ENCODE measurements around the gene IRF2.

IRF2 gene

DNA sequence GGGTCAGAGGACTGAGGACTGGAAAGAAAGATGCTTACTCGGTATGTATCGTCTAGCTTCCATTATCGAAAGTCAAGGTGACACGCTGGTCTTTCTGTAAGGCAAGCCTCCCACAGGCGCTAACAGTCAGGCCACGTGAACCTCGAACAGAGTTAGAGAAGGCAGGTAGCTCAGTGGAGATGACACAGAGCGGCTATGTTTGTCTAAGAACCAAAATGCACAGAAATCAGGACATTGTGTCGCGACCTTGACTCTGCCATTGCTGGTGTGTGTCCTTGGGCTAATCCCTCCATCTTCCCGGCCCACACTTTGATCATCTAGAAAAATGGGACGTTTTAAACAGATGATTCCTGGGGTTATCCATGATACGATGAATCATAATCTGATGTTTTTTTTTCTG, 40.3 kb downstream of the IRF2 start:
- H3K4me1 ChIP-seq (ENCODE audit: control insufficient read depth, insufficient read depth, low read length): peaks cover 25% of the 10 kb centered on the region
- no peaks in the 10 kb centered on the region for H3K9me3 ChIP-seq (ENCODE audit: control insufficient read depth, low read length)

DNA sequence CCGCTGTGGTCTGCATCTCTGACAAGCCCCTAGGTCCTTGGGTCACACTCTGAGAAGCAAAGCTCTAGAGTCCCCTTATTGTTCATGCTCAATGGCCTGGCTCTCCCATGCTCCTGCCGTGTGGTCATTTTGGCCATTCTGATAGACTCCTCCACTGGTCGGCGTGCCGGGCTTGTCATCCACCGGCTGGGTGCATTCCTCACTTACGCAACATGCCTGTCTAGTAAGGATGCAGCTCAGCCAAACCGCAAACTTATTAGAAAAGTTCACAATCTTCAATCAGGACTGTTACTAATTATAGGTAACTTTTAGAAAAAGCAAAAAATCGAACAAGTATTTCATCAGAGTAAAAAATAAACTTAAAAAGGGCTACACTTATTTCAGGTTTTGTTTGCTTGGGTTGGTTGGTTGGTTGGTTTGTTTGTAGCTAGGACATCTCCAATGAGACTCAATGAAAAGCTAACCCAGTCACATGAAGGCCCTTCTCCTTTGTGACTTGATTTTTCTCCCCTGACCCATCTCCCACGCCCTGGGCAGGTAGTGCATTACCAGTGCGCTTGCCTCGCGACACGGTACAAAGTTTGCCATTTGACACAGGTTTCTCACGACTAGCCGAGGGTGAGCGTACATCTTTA, 41.0 kb downstream of the IRF2 start:
- H3K9me3 ChIP-seq (ENCODE audit: control insufficient read depth, low read length): no peaks in the 10 kb centered on the region
- H3K9ac ChIP-seq (ENCODE audit: low read length): no peak overlapping the region
- H3K27me3 ChIP-seq (ENCODE audit: control insufficient read depth, insufficient read depth, low read length): no peaks in the 10 kb centered on the region
- H3K4me1 ChIP-seq (ENCODE audit: control insufficient read depth, insufficient read depth, low read length): peaks cover 28% of the 10 kb centered on the region
- H3K4me3 ChIP-seq (ENCODE audit: low read length): no peak overlapping the region
- H3K36me3 ChIP-seq (ENCODE audit: control insufficient read depth, insufficient read depth, low read length): no peaks in the 10 kb centered on the region

More for the DNA sequence above, 40.3 kb downstream of the IRF2 start:
- no peak overlapping the region for H3K9ac ChIP-seq (ENCODE audit: low read length)
- no peaks in the 10 kb centered on the region for H3K27me3 ChIP-seq (ENCODE audit: control insufficient read depth, insufficient read depth, low read length)
- H3K36me3 ChIP-seq (ENCODE audit: control insufficient read depth, insufficient read depth, low read length): no peaks in the 10 kb centered on the region
- no peak overlapping the region for H3K4me3 ChIP-seq (ENCODE audit: low read length)

DNA sequence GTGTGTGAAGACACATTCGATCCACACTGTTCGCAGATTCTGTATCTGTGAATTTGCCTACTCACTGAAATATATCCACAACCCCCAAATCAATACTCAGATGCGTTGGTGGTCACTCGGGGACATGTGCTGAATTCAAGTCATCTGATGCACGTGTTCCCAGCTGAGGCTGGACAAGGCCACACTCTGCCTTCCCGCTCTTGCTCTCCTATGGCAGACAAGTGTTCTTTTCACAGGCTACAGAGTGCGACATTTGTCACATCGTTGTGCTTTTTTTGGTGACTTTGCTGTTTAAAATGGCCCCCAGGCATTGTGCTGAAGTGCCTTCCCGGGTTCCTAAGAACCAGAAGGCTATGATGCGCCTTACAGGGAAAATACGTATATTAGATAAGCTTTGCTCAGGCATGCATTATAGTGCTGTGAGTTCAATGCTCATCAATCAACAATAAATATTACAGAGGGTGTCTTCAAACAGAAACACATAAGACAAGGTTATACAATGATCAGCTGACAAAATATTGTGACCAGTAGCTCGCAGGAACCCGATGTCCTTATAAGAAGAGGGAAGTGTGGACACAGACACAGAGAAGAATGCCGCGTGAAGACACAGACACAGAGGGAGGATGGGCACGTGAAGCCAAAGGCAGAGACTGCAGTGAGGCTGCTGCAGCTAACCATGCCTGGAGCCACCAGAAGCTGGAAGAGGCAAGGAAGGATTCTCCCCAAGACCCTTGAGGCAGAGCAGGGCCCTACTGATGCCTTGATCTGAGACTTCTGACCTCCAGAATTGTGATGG, 42.0 kb downstream of the IRF2 start:
- no peaks in the 10 kb centered on the region for H3K27me3 ChIP-seq (ENCODE audit: control insufficient read depth, insufficient read depth, low read length)
- no peak overlapping the region for H3K9ac ChIP-seq (ENCODE audit: low read length)
- H3K4me3 ChIP-seq (ENCODE audit: low read length): no peak overlapping the region
- H3K4me1 ChIP-seq (ENCODE audit: control insufficient read depth, insufficient read depth, low read length): peaks cover 28% of the 10 kb centered on the region
- no peaks in the 10 kb centered on the region for H3K36me3 ChIP-seq (ENCODE audit: control insufficient read depth, insufficient read depth, low read length)
- H3K9me3 ChIP-seq (ENCODE audit: control insufficient read depth, low read length): no peaks in the 10 kb centered on the region

DNA sequence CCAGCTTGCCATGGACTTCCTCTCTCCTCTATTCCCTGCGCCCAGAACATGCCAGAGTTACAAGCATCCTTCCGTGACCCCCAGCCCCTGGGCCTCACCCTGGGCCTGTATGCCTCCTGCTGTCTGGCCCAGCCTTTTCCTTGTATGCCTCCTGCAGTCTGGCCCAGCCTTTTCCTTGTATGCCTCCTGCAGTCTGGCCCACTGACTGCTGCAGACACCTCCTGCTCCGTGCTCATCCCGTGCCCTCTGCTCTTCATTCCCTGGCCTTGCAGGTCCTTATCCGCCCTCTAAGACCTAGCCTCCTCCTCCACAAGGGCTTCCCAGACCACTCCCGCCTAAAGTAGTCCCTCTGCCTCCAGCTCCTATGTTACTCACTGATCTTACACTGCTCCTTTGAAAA, 44.2 kb downstream of the IRF2 start:
- Histone ChIP-seq H3K9ac (ENCODE audit: low read length) (no peak overlapping the region), H3K9me3 (ENCODE audit: control insufficient read depth, low read length) (no peaks in the 10 kb centered on the region), H3K4me3 (ENCODE audit: low read length) (no peak overlapping the region), H3K4me1 (ENCODE audit: control insufficient read depth, insufficient read depth, low read length) (peaks cover 38% of the 10 kb centered on the region), H3K36me3 (ENCODE audit: control insufficient read depth, insufficient read depth, low read length) (peaks cover 6% of the 10 kb centered on the region), H3K27me3 (ENCODE audit: control insufficient read depth, insufficient read depth, low read length) (no peaks in the 10 kb centered on the region)

DNA sequence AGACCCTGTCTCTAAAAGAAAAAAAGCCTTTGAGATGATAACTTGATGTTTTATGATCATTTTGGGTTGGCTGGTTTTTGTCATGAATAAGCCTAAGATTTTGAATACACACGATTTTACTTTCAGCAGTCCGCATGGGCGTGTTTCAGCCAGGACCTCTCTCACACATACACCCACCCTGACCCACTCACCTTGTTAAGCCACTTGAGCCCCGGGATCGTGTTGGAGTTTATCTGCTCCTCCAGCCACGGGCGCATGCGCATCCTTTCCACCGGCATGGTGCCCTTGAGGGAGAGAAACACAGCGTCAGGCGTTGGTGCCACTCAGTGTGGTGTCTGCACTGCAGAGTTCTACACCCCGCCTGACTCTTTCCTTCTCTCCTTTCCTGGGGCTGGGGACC, 45.6 kb downstream of the IRF2 start:
- no peak overlapping the region for H3K4me3 ChIP-seq (ENCODE audit: low read length)
- H3K36me3 ChIP-seq (ENCODE audit: control insufficient read depth, insufficient read depth, low read length): peaks cover 6% of the 10 kb centered on the region
- H3K4me1 ChIP-seq (ENCODE audit: control insufficient read depth, insufficient read depth, low read length): peaks cover 50% of the 10 kb centered on the region
- no peak overlapping the region for H3K9ac ChIP-seq (ENCODE audit: low read length)
- no peaks in the 10 kb centered on the region for H3K9me3 ChIP-seq (ENCODE audit: control insufficient read depth, low read length)
- no peaks in the 10 kb centered on the region for H3K27me3 ChIP-seq (ENCODE audit: control insufficient read depth, insufficient read depth, low read length)

DNA sequence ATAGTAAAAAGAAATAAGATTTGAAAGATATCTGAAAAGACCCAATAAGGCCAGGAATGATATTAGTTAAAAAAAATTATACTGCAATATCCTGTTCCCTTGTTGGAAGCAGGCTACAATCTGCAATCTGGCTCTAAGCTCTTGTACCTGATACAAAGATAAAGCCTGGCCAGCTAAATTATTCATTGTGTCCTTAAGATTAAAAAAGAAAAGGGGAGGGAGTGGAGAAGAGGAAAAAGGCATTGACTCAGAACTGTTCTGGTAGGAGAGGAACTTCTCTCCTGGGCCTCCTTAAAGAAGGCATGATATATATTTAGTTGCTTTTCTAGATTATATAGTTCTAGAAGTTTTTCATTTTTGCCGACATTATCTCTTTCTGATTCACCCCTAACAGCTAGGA, 46.7 kb downstream of the IRF2 start:
- Histone ChIP-seq H3K4me1 (ENCODE audit: control insufficient read depth, insufficient read depth, low read length) (peaks cover 50% of the 10 kb centered on the region), H3K9me3 (ENCODE audit: control insufficient read depth, low read length) (no peaks in the 10 kb centered on the region), H3K36me3 (ENCODE audit: control insufficient read depth, insufficient read depth, low read length) (peaks cover 6% of the 10 kb centered on the region), H3K4me3 (ENCODE audit: low read length) (no peak overlapping the region), H3K27me3 (ENCODE audit: control insufficient read depth, insufficient read depth, low read length) (no peaks in the 10 kb centered on the region), H3K9ac (ENCODE audit: low read length) (peak overlapping the region; percentile 41)

DNA sequence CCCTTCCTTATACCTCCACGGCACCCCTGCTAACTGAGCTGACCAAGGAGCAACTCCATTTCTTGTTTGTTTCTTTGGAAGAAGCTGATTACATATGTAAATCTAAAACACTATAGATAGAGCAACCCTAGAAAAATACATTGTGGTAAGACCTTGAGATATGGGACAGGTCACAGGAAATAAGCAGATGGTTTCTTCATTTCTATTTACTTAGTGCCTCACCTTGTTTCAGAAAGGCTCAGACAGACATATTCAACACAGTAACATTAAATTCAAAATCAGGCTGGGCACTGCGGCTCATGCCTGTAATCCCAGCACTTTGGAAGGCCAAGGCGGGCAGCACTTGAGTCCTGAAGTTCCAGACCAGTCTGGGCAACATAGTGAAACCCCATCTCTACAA, 47.3 kb downstream of the IRF2 start:
- Histone ChIP-seq H3K36me3 (ENCODE audit: control insufficient read depth, insufficient read depth, low read length) (peaks cover 6% of the 10 kb centered on the region), H3K27me3 (ENCODE audit: control insufficient read depth, insufficient read depth, low read length) (no peaks in the 10 kb centered on the region), H3K9me3 (ENCODE audit: control insufficient read depth, low read length) (no peaks in the 10 kb centered on the region), H3K4me1 (ENCODE audit: control insufficient read depth, insufficient read depth, low read length) (peaks cover 50% of the 10 kb centered on the region), H3K4me3 (ENCODE audit: low read length) (no peak overlapping the region), H3K9ac (ENCODE audit: low read length) (peak overlapping the region; percentile 16)

DNA sequence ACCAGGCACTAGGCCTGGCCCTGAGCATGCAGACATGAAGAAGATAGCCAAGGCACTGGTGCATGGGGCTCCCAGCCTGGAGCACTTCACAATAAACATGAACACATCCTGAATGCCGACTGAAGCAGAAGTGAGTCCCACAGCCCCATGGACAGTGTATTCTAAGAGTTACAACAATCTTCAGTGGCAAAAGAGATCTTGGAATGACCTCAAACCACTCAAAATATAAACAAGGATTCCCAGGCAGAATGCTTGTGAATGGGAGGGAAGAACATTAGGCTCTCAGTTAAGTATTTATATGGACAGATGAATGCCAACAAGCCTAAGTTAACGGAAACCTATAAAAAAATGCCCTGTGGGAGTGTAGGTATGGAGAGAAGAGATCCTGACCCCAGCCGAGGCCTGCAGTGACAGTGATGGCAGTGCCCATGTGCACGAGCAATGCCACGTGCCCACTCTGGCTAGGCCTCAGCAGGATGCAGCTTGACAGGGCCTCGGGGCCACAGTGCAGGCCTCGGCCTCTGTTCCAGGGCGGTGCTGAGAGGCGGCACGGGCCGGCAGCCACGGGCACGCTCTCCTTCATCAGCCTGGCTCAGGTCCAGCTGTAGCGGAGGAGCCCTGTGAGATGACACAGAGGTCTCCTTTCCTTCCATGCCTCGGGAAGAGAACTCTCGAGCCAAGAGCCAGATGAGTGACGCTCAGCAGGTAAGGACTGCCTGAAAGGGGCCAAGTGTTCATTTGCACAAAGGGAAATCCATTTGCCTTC, 49.2 kb downstream of the IRF2 start:
- H3K27me3 ChIP-seq (ENCODE audit: control insufficient read depth, insufficient read depth, low read length): no peaks in the 10 kb centered on the region
- no peaks in the 10 kb centered on the region for H3K9me3 ChIP-seq (ENCODE audit: control insufficient read depth, low read length)
- H3K4me3 ChIP-seq (ENCODE audit: low read length): no peak overlapping the region
- no peak overlapping the region for H3K9ac ChIP-seq (ENCODE audit: low read length)
- peaks cover 41% of the 10 kb centered on the region for H3K4me1 ChIP-seq (ENCODE audit: control insufficient read depth, insufficient read depth, low read length)
- peaks cover 6% of the 10 kb centered on the region for H3K36me3 ChIP-seq (ENCODE audit: control insufficient read depth, insufficient read depth, low read length)

DNA sequence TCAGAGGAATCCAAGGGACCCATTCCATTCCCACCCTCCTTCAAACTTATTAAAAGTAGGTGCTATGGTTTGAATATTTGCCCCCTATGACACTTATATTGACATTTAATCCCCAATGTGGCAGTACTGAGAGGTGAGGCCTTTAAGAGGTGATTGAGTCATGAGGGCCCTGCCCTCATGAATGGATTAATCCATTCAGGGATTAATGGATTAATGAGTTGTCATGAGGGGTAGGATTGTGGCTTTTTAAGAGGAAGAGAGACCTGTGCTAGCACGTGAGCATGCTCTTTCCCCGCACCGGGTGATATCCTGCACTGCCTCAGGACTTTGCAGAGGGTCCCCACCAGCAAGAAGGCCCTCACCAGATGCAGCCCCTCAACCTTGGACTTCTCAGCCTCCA, 50.1 kb downstream of the IRF2 start:
- Histone ChIP-seq H3K27me3 (ENCODE audit: control insufficient read depth, insufficient read depth, low read length) (no peaks in the 10 kb centered on the region), H3K9ac (ENCODE audit: low read length) (no peak overlapping the region), H3K4me1 (ENCODE audit: control insufficient read depth, insufficient read depth, low read length) (peaks cover 36% of the 10 kb centered on the region), H3K4me3 (ENCODE audit: low read length) (no peak overlapping the region), H3K9me3 (ENCODE audit: control insufficient read depth, low read length) (no peaks in the 10 kb centered on the region), H3K36me3 (ENCODE audit: control insufficient read depth, insufficient read depth, low read length) (peaks cover 6% of the 10 kb centered on the region)

DNA sequence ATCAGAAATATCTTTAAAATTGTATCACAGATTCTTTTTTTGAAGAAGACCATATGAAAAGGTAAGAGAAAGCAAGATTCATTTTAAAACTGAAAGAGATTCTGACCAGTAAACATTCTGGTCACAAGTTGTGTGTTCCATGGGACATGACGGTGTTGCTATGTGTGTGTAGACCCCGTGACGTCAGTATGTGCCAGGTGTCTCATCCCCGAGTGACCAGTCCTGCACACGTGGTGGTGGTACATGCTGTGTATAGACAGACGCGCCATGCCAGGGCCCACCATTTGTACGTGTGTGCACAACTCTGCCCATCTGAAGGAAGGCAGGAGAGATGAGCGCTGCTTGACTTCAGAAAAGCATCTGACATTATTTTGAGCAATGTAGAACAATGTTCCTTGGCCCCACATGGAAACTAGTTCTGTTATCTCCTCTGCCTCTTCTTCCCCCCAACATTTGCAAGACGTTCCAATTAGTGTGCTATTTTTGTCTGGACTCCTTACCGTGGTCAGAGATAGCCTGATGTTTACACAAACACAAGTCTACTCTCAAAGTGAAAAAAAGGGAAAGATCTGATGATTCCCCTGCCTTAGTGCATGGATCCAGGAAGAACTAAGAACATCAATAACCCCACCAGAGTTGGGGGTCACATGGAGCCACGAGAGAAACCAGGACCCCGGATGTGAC, 51.2 kb downstream of the IRF2 start:
- no peak overlapping the region for H3K4me3 ChIP-seq (ENCODE audit: low read length)
- no peaks in the 10 kb centered on the region for H3K9me3 ChIP-seq (ENCODE audit: control insufficient read depth, low read length)
- H3K9ac ChIP-seq (ENCODE audit: low read length): no peak overlapping the region
- H3K4me1 ChIP-seq (ENCODE audit: control insufficient read depth, insufficient read depth, low read length): peaks cover 29% of the 10 kb centered on the region
- H3K27me3 ChIP-seq (ENCODE audit: control insufficient read depth, insufficient read depth, low read length): no peaks in the 10 kb centered on the region
- H3K36me3 ChIP-seq (ENCODE audit: control insufficient read depth, insufficient read depth, low read length): peaks cover 12% of the 10 kb centered on the region

DNA sequence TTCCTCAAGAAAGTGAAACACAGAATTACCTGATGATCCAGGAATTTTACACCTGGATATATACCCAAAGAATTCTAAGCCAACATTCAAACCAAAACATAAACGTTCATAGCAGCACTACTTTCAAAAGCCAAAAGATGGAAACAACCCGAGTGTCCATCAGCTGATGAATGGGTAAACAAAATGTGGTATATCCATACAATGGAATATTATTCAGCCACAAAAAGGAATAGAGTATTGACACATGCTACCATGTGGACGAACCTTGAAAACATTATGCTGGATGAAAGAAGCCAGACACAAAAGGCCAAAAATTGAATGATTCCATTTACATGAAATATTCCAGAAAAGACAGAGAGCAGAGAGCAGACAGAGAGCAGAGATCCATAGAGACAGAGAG, 52.0 kb downstream of the IRF2 start:
- peaks cover 15% of the 10 kb centered on the region for H3K36me3 ChIP-seq (ENCODE audit: control insufficient read depth, insufficient read depth, low read length)
- no peaks in the 10 kb centered on the region for H3K27me3 ChIP-seq (ENCODE audit: control insufficient read depth, insufficient read depth, low read length)
- H3K4me3 ChIP-seq (ENCODE audit: low read length): no peak overlapping the region
- H3K4me1 ChIP-seq (ENCODE audit: control insufficient read depth, insufficient read depth, low read length): peaks cover 28% of the 10 kb centered on the region
- no peaks in the 10 kb centered on the region for H3K9me3 ChIP-seq (ENCODE audit: control insufficient read depth, low read length)
- H3K9ac ChIP-seq (ENCODE audit: low read length): no peak overlapping the region
